Mesodermal cell (in vitro differentiated cells): Measurements from ENCODE around the gene OR2H2. TPM values are rescaled to one million over a fixed set of nuclear protein-coding genes. Genes with fewer than 3 reads are reported as not detected.

Source experiments
- H3K27ac ChIP-seq: 2 replicates; pipeline ENCODE4 v1.7.0; 2013; ENCODE audit warnings: mild to moderate bottlenecking, low read depth, low read length, moderate library complexity; ENCODE audit not compliant: severe bottlenecking
- H3K36me3 ChIP-seq: 2 replicates; pipeline ENCODE4 v1.7.1; 2013; ENCODE audit warnings: mild to moderate bottlenecking, low read length, moderate library complexity; ENCODE audit not compliant: control insufficient read depth, insufficient read depth
- H3K4me1 ChIP-seq: one replicate; pipeline ENCODE4 v1.7.1; 2013; ENCODE audit warnings: mild to moderate bottlenecking, low read length; ENCODE audit not compliant: insufficient read depth, control insufficient read depth, poor library complexity, severe bottlenecking
- H3K4me3 ChIP-seq: 2 replicates; pipeline ENCODE4 v1.7.0; 2013; ENCODE audit warnings: low read length, control low read depth, mild to moderate bottlenecking; ENCODE audit not compliant: insufficient read depth, poor library complexity, severe bottlenecking; ENCODE audit errors: extremely low read depth
- H3K9me3 ChIP-seq: 2 replicates; pipeline ENCODE4 v1.7.1; 2013; ENCODE audit warnings: mild to moderate bottlenecking, low read length, moderate library complexity; ENCODE audit not compliant: control insufficient read depth
- WGBS, 2 experiments: methylation state at CpG; one replicate each; pipeline ENCODE4 v1.1.5; 2013; ENCODE audit warnings: missing lambda C conversion rate in 2 of 2; ENCODE audit not compliant: insufficient coverage in 2 of 2; 5-methylcytosine and 5-hydroxymethylcytosine counted together
- polyA plus RNA-seq, 2 experiments: library from polyadenylated mRNA; stranded (reverse); fragments of 50-300 nt; gene quantifications; one replicate each; pipeline ENCODE4 v1.2.3, GENCODE V29; 2013

OR2H2 gene
- polyA plus RNA-seq (2013, experiment 1 of 2), result not detected
- not detected for polyA plus RNA-seq (2013, experiment 2 of 2)

GRCh38 chr6:29584821-29585220, at the start of gene OR2H2:
Gene OR2H2 (plus strand): TSS chr6:29585121. CDS start chr6:29587945, 2,824 bp downstream.
- H3K27ac ChIP-seq, result no peak within 1 kb of the TSS
- no peak within 1 kb of the TSS for H3K4me3 ChIP-seq
- no peaks in the 10 kb centered on the region for H3K9me3 ChIP-seq
- no peaks in the 10 kb centered on the region for H3K4me1 ChIP-seq
- H3K36me3 ChIP-seq, result no peaks in the 10 kb centered on the region

- H3K4me1 ChIP-seq, result no peaks in the 10 kb centered on the region
- H3K36me3 ChIP-seq, result no peaks in the 10 kb centered on the region
- H3K4me3 ChIP-seq, result no peak overlapping the region
- WGBS, 2 experiments, result 79 to 80% methylated on average over 4 of the region's 4 CpGs
- H3K27ac ChIP-seq, result no peak overlapping the region
- no peaks in the 10 kb centered on the region for H3K9me3 ChIP-seq
These were observed 47.1 kb upstream of the OR2H2 start for GRCh38 chr6:29537714-29538403.

GRCh38 chr6:29547573-29547972, 37.3 kb upstream of the OR2H2 start:
- Histone ChIP-seq H3K27ac (no peak overlapping the region), H3K9me3 (no peaks in the 10 kb centered on the region), H3K36me3 (no peaks in the 10 kb centered on the region), H3K4me3 (no peak overlapping the region), H3K4me1 (no peaks in the 10 kb centered on the region)
- WGBS, 2 experiments, result 50 to 81% methylated on average over 1 to 2 of the region's 3 CpGs

- Histone ChIP-seq H3K4me3 (no peak overlapping the region), H3K4me1 (no peaks in the 10 kb centered on the region), H3K9me3 (no peaks in the 10 kb centered on the region), H3K27ac (no peak overlapping the region), H3K36me3 (no peaks in the 10 kb centered on the region)
- WGBS, 2 experiments, result 57% methylated on average over 1 of the region's 5 CpGs; no CpG with 5 or more reads in 1 of the 2 experiments
These were observed 32.3 kb upstream of the OR2H2 start for GRCh38 chr6:29552512-29553051.

GRCh38 chr6:29553268-29554057, 31.5 kb upstream of the OR2H2 start:
- no peak overlapping the region for H3K27ac ChIP-seq
- H3K4me3 ChIP-seq, result peak overlapping the region; percentile 9
- no peaks in the 10 kb centered on the region for H3K4me1 ChIP-seq
- H3K36me3 ChIP-seq, result no peaks in the 10 kb centered on the region
- WGBS, 2 experiments, result 1% methylated on average over 67 to 73 of the region's 83 CpGs
- H3K9me3 ChIP-seq, result no peaks in the 10 kb centered on the region

- WGBS, 2 experiments, result 88 to 95% methylated on average over 3 of the region's 5 CpGs
These were observed 30.2 kb upstream of the OR2H2 start for GRCh38 chr6:29554764-29555163.

GRCh38 chr6:29557320-29557719, 27.6 kb upstream of the OR2H2 start:
- H3K27ac ChIP-seq, result no peak overlapping the region
- H3K4me1 ChIP-seq, result no peaks in the 10 kb centered on the region
- no peaks in the 10 kb centered on the region for H3K36me3 ChIP-seq
- no peak overlapping the region for H3K4me3 ChIP-seq
- H3K9me3 ChIP-seq, result no peaks in the 10 kb centered on the region

More at GRCh38 chr6:29554764-29555163, 30.2 kb upstream of the OR2H2 start:
- H3K4me3 ChIP-seq, result no peak overlapping the region
- H3K4me1 ChIP-seq, result no peaks in the 10 kb centered on the region
- no peaks in the 10 kb centered on the region for H3K9me3 ChIP-seq
- H3K27ac ChIP-seq, result no peak overlapping the region
- no peaks in the 10 kb centered on the region for H3K36me3 ChIP-seq

- Histone ChIP-seq H3K27ac (no peak overlapping the region), H3K36me3 (no peaks in the 10 kb centered on the region), H3K4me1 (no peaks in the 10 kb centered on the region), H3K4me3 (no peak overlapping the region), H3K9me3 (no peaks in the 10 kb centered on the region)
- 91 to 93% methylated on average over 18 to 19 of the region's 22 CpGs for WGBS, 2 experiments
These were observed 26.4 kb upstream of the OR2H2 start for GRCh38 chr6:29558439-29559079.

- no peaks in the 10 kb centered on the region for H3K36me3 ChIP-seq
- WGBS, 2 experiments, result 81 to 92% methylated on average over 5 to 6 of the region's 6 CpGs
- no peak within 1 kb of the TSS for H3K4me3 ChIP-seq
- H3K4me1 ChIP-seq, result no peaks in the 10 kb centered on the region
- H3K27ac ChIP-seq, result no peak within 1 kb of the TSS
- H3K9me3 ChIP-seq, result no peaks in the 10 kb centered on the region
These were observed 25.2 kb upstream of the OR2H2 start, which contains the start of gene UBD for GRCh38 chr6:29559524-29560287. Gene UBD (minus strand): TSS chr6:29559732. CDS start chr6:29559701, 31 bp downstream.

- H3K4me1 ChIP-seq, result no peaks in the 10 kb centered on the region
- no peak overlapping the region for H3K27ac ChIP-seq
- H3K9me3 ChIP-seq, result no peaks in the 10 kb centered on the region
- no peaks in the 10 kb centered on the region for H3K36me3 ChIP-seq
- H3K4me3 ChIP-seq, result no peak overlapping the region
These were observed 23.8 kb upstream of the OR2H2 start for GRCh38 chr6:29561091-29561490.
